ENCODE data around the gene AADAT.

AADAT gene

DNA sequence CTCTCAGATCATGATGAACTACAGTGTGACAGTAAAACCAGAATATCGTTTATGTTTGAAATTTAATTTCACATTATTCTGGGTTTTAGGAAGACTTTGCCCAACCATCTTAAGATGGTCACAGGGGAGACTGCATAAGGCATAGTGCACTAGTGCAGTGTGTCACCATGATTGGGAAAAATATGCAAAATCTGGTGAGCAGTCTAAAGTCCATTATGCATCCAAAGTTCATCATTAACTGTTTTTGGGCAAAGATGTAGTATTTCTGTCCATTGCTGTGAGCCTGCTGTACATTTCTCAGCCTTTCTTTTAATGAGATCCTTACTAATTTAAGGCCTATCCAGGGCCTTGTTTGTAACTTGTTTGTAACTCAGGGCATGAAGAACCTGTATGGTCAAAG, 52.3 kb downstream of the AADAT start:
- WGBS (ENCODE audit: insufficient coverage, insufficient read length), result no CpG with 5 or more reads among the region's 1 CpG
- no peaks in the 10 kb centered on the region for H3K4me1 ChIP-seq (ENCODE audit: control insufficient read depth, insufficient read depth, low read length)
- no peak for DNase-seq (ENCODE audit: low read depth, low spot score)
- H3K27ac ChIP-seq (ENCODE audit: low read length), result no peak overlapping the region
- H3K27me3 ChIP-seq (ENCODE audit: control insufficient read depth, insufficient read depth, low read length), result no peaks in the 10 kb centered on the region
- no peaks in the 10 kb centered on the region; the same call in 1 of the 2 replicates for H3K9me3 ChIP-seq (ENCODE audit: control insufficient read depth, insufficient read depth, low read length)
- H3K36me3 ChIP-seq (ENCODE audit: control insufficient read depth, insufficient read depth, low read length), result no peaks in the 10 kb centered on the region
- no peak overlapping the region for H3K4me3 ChIP-seq (ENCODE audit: low read length)

GRCh38 chr4:170035845-170036244, 53.9 kb downstream of the AADAT start:
- Histone ChIP-seq H3K4me1 (ENCODE audit: control insufficient read depth, insufficient read depth, low read length) (no peaks in the 10 kb centered on the region), H3K27me3 (ENCODE audit: control insufficient read depth, insufficient read depth, low read length) (no peaks in the 10 kb centered on the region), H3K9me3 (ENCODE audit: control insufficient read depth, insufficient read depth, low read length) (no peaks in the 10 kb centered on the region; the same call in 1 of the 2 replicates), H3K36me3 (ENCODE audit: control insufficient read depth, insufficient read depth, low read length) (no peaks in the 10 kb centered on the region), H3K4me3 (ENCODE audit: low read length) (no peak overlapping the region), H3K27ac (ENCODE audit: low read length) (no peak overlapping the region)
- no peak for DNase-seq (ENCODE audit: low read depth, low spot score)
- WGBS (ENCODE audit: insufficient coverage, insufficient read length), result no CpG with 5 or more reads among the region's 3 CpGs

DNA sequence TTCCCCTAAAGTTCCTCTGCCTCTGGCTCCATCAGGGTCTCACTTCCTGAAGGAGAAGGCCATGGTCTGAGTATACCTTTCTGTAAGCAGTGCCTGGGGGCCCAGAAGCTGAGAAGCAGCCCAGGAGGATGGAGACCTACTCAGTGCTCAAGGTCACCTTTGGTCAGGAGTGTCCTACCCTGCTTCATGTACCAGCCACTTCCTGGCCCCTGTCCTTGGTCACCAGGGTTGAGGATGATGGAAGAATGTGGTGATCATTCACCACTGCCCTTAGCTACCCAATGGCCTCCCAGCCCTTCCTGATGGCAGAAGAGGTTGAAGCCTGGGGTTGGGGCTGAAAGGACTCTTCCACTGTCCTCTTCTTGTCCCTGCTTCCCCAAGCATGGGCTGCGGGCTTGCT, 54.5 kb downstream of the AADAT start:
- no peaks in the 10 kb centered on the region for H3K27me3 ChIP-seq (ENCODE audit: control insufficient read depth, insufficient read depth, low read length)
- no peak overlapping the region for H3K4me3 ChIP-seq (ENCODE audit: low read length)
- no peaks in the 10 kb centered on the region; the same call in 1 of the 2 replicates for H3K9me3 ChIP-seq (ENCODE audit: control insufficient read depth, insufficient read depth, low read length)
- DNase-seq (ENCODE audit: low read depth, low spot score), result no peak
- no peaks in the 10 kb centered on the region for H3K4me1 ChIP-seq (ENCODE audit: control insufficient read depth, insufficient read depth, low read length)
- no peak overlapping the region for H3K27ac ChIP-seq (ENCODE audit: low read length)
- no peaks in the 10 kb centered on the region for H3K36me3 ChIP-seq (ENCODE audit: control insufficient read depth, insufficient read depth, low read length)
- no CpG with 5 or more reads among the region's 1 CpG for WGBS (ENCODE audit: insufficient coverage, insufficient read length)

- WGBS (ENCODE audit: insufficient coverage, insufficient read length), result no CpG with 5 or more reads among the region's 2 CpGs
- Histone ChIP-seq H3K27ac (ENCODE audit: low read length) (no peak overlapping the region), H3K9me3 (ENCODE audit: control insufficient read depth, insufficient read depth, low read length) (no peaks in the 10 kb centered on the region; the same call in 1 of the 2 replicates), H3K36me3 (ENCODE audit: control insufficient read depth, insufficient read depth, low read length) (no peaks in the 10 kb centered on the region), H3K4me1 (ENCODE audit: control insufficient read depth, insufficient read depth, low read length) (no peaks in the 10 kb centered on the region), H3K27me3 (ENCODE audit: control insufficient read depth, insufficient read depth, low read length) (no peaks in the 10 kb centered on the region), H3K4me3 (ENCODE audit: low read length) (no peak overlapping the region)
- no peak for DNase-seq (ENCODE audit: low read depth, low spot score)
Observed at GRCh38 chr4:170033999-170034398, 55.8 kb downstream of the AADAT start.

- Histone ChIP-seq H3K27me3 (ENCODE audit: control insufficient read depth, insufficient read depth, low read length) (peaks cover 6% of the 10 kb centered on the region; the same call in 1 of the 2 replicates), H3K9me3 (ENCODE audit: control insufficient read depth, insufficient read depth, low read length) (no peaks in the 10 kb centered on the region; the same call in 1 of the 2 replicates), H3K4me3 (ENCODE audit: low read length) (no peak overlapping the region), H3K4me1 (ENCODE audit: control insufficient read depth, insufficient read depth, low read length) (peaks cover 2% of the 10 kb centered on the region; the same call in 1 of the 2 replicates), H3K27ac (ENCODE audit: low read length) (no peak overlapping the region), H3K36me3 (ENCODE audit: control insufficient read depth, insufficient read depth, low read length) (no peaks in the 10 kb centered on the region)
- no peak for DNase-seq (ENCODE audit: low read depth, low spot score)
- no CpG with 5 or more reads among the region's 1 CpG for WGBS (ENCODE audit: insufficient coverage, insufficient read length)
Observed at GRCh38 chr4:170030121-170030520, 59.6 kb downstream of the AADAT start.

DNA sequence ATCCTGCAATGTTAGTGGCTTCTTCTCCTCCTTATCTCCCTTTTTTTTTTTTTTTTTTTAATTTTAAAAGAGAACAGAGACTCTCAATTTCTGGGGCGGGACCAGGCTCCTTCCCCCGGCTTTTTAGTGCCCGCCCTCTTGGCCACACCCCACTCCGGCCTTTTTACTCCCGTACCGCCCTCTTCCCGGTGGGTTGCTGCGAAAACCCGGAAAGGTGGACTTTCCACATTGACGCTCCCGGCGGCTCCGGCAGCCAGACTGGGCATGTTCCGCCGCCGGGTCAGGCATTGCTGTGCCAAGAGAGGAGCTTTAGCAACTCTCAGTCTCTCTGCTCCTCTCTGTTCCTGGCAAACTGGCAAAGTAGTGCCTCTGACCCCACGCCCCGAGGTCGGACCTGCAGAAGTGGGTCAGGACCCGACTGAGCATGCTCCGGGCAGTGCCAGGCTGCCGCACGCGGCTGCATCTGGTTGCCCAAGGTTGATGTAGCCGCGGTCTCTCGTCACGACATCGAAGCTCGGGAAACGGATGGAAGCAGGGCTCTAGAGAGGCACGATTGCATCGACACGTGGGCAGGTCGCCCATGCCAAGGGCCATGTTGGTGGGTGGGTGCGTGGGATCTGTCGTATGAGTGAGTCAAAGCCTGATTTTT, 62.5 kb downstream of the AADAT start:
- DNase-seq (ENCODE audit: low read depth, low spot score), result peak; percentile 78
- no CpG with 5 or more reads among the region's 37 CpGs for WGBS (ENCODE audit: insufficient coverage, insufficient read length)
- no peaks in the 10 kb centered on the region for H3K9me3 ChIP-seq (ENCODE audit: control insufficient read depth, insufficient read depth, low read length)
- peaks cover 2% of the 10 kb centered on the region; the same call in 1 of the 2 replicates for H3K4me1 ChIP-seq (ENCODE audit: control insufficient read depth, insufficient read depth, low read length)
- no peak overlapping the region for H3K27ac ChIP-seq (ENCODE audit: low read length)
- no peaks in the 10 kb centered on the region for H3K36me3 ChIP-seq (ENCODE audit: control insufficient read depth, insufficient read depth, low read length)
- peaks cover 6% of the 10 kb centered on the region; the same call in 1 of the 2 replicates for H3K27me3 ChIP-seq (ENCODE audit: control insufficient read depth, insufficient read depth, low read length)
- peak overlapping the region; percentile 30; the same call in 1 of the 2 replicates for H3K4me3 ChIP-seq (ENCODE audit: low read length)

DNA sequence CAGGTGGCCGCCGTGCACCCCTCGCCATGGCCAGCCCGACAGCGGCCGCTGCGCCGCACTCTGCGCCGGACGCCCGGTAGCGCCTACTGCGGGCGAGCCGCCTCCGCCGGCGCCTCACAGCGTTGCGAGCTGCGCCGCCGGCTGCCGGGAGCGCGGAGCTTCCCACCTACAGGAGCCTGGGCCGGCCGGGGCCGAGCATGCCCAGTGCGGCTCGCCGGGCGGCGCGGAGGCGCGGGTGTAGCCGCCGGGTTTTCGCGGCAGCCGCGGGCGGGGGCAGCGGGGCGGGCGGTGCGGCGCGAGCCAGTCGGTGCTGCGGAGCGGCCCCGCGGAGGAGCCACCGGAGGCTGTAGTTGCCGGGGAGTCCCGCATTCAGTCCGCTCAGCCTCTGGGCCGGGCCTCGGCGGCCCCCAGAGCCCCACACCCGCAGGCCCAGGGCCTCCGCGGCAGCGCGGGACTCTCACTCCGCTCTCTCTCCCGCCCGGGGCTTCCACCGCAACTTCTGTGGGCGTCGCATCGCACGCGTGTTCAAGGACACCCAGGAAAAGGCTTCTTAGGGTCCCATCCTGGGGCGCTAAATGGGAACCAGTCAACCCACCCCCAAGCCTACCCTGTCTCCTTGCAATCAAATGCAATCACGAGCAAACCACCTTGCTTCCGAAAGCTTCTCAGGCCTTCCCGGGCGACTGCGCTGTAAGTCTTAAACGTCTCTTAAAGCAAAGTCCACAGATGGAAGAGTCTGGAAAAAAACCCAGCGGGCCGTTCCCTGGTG, 63.3 kb downstream of the AADAT start, which contains the start of gene MFAP3L:
Gene MFAP3L (minus strand): TSS at position 143 of the 769 bp plus-strand sequence. CDS start 20,518 bp downstream, outside the sequence.
- Histone ChIP-seq H3K4me3 (ENCODE audit: low read length) (peak within 1 kb of the TSS; percentile 70), H3K4me1 (ENCODE audit: control insufficient read depth, insufficient read depth, low read length) (peaks cover 2% of the 10 kb centered on the region; the same call in 1 of the 2 replicates), H3K27me3 (ENCODE audit: control insufficient read depth, insufficient read depth, low read length) (peaks cover 6% of the 10 kb centered on the region; the same call in 1 of the 2 replicates), H3K27ac (ENCODE audit: low read length) (no peak within 1 kb of the TSS), H3K9me3 (ENCODE audit: control insufficient read depth, insufficient read depth, low read length) (no peaks in the 10 kb centered on the region), H3K36me3 (ENCODE audit: control insufficient read depth, insufficient read depth, low read length) (no peaks in the 10 kb centered on the region)
- peak; percentile 27 for DNase-seq (ENCODE audit: low read depth, low spot score)
- no CpG with 5 or more reads among the region's 86 CpGs for WGBS (ENCODE audit: insufficient coverage, insufficient read length)

DNA sequence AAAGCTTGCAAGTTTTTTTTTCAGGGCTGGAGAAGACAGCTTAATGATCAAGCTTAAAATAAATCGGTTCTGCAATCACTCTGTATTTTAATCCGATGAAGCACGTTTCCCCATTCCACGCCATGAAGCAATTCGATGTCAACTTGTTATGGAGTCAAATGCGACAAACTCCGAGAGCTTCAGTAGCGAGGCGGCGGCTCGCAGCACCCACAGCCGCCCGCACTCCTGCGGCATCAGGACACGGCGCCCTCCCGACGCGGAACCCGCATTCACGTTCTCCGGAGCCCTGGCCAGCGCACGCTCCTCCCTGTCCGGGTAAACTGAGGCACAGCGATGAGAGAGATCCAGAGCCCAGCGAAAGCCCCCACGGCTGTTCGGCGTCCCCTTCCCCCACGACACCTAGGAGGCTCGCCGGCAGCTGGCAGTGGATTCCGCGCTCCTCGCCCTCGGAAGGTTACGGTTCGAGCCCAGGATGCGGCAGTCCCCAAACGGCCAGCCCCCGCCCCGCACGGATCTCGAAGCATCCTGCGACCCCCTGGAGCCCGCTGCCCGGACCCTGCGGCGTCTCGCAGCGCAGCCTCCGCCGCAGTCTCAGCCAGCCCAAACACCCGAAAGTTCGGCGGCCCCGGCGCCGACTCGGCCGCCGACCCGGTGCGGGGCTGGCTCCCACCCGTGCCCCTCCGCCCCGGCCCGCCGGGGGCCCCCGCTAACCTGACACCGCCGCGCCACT, 64.1 kb downstream of the AADAT start:
- WGBS (ENCODE audit: insufficient coverage, insufficient read length), result no CpG with 5 or more reads among the region's 74 CpGs
- peak overlapping the region; percentile 70; the same call in 1 of the 2 replicates for H3K4me3 ChIP-seq (ENCODE audit: low read length)
- H3K27me3 ChIP-seq (ENCODE audit: control insufficient read depth, insufficient read depth, low read length), result peaks cover 6% of the 10 kb centered on the region; the same call in 1 of the 2 replicates
- peaks cover 2% of the 10 kb centered on the region; the same call in 1 of the 2 replicates for H3K4me1 ChIP-seq (ENCODE audit: control insufficient read depth, insufficient read depth, low read length)
- no peak overlapping the region for H3K27ac ChIP-seq (ENCODE audit: low read length)
- no peaks in the 10 kb centered on the region for H3K9me3 ChIP-seq (ENCODE audit: control insufficient read depth, insufficient read depth, low read length)
- H3K36me3 ChIP-seq (ENCODE audit: control insufficient read depth, insufficient read depth, low read length), result no peaks in the 10 kb centered on the region
- no peak for DNase-seq (ENCODE audit: low read depth, low spot score)

GRCh38 chr4:170022211-170022610, 67.5 kb downstream of the AADAT start:
- Histone ChIP-seq H3K27ac (ENCODE audit: low read length) (no peak overlapping the region), H3K36me3 (ENCODE audit: control insufficient read depth, insufficient read depth, low read length) (no peaks in the 10 kb centered on the region), H3K27me3 (ENCODE audit: control insufficient read depth, insufficient read depth, low read length) (no peaks in the 10 kb centered on the region; the same call in 1 of the 2 replicates), H3K9me3 (ENCODE audit: control insufficient read depth, insufficient read depth, low read length) (no peaks in the 10 kb centered on the region; the same call in 1 of the 2 replicates), H3K4me3 (ENCODE audit: low read length) (no peak overlapping the region), H3K4me1 (ENCODE audit: control insufficient read depth, insufficient read depth, low read length) (no peaks in the 10 kb centered on the region)
- WGBS (ENCODE audit: insufficient coverage, insufficient read length), result no CpG with 5 or more reads among the region's 2 CpGs
- DNase-seq (ENCODE audit: low read depth, low spot score), result no peak

- Histone ChIP-seq H3K4me3 (ENCODE audit: low read length) (no peak overlapping the region), H3K36me3 (ENCODE audit: control insufficient read depth, insufficient read depth, low read length) (no peaks in the 10 kb centered on the region), H3K9me3 (ENCODE audit: control insufficient read depth, insufficient read depth, low read length) (no peaks in the 10 kb centered on the region; the same call in 1 of the 2 replicates), H3K27me3 (ENCODE audit: control insufficient read depth, insufficient read depth, low read length) (no peaks in the 10 kb centered on the region), H3K27ac (ENCODE audit: low read length) (no peak overlapping the region), H3K4me1 (ENCODE audit: control insufficient read depth, insufficient read depth, low read length) (0 out of 2 replicates have a peak, but pooled peaks cover 2% of the 10 kb centered on the region)
- no CpG with 5 or more reads among the region's 3 CpGs for WGBS (ENCODE audit: insufficient coverage, insufficient read length)
- no peak for DNase-seq (ENCODE audit: low read depth, low spot score)
Observed at GRCh38 chr4:170017252-170017651, 72.5 kb downstream of the AADAT start.

Measured in iPS DF 6.9 (cell line).